Measurements from ENCODE around the gene B3GNT9. TPM values are rescaled to one million over a fixed set of nuclear protein-coding genes. Genes with fewer than 3 reads are reported as not detected.
"Not testable (repeated sequence)": the region's sequence is repeated elsewhere in the genome, so short reads cannot be mapped to it uniquely, and the experiment has no call there.

The B3GNT9 gene
- total RNA-seq, 2 experiments from 2014 or later = 2.0 to 2.1 TPM

GRCh38 chr16:67148656-67149275 is 2.0 kb downstream of the B3GNT9 start:
- POLR2A ChIA-PET = no interaction called here
- CTCF ChIA-PET = interaction anchor here (0.6 kb wide), 1 partner anchor 21 kb away, joined by 3 read pairs; the partner anchor contains the start of gene NOL3

- CTCF ChIA-PET = no interaction called here
- POLR2A ChIA-PET = no interaction called here
Observed at GRCh38 chr16:67148221-67148620, 2.6 kb downstream of the B3GNT9 start.

DNA sequence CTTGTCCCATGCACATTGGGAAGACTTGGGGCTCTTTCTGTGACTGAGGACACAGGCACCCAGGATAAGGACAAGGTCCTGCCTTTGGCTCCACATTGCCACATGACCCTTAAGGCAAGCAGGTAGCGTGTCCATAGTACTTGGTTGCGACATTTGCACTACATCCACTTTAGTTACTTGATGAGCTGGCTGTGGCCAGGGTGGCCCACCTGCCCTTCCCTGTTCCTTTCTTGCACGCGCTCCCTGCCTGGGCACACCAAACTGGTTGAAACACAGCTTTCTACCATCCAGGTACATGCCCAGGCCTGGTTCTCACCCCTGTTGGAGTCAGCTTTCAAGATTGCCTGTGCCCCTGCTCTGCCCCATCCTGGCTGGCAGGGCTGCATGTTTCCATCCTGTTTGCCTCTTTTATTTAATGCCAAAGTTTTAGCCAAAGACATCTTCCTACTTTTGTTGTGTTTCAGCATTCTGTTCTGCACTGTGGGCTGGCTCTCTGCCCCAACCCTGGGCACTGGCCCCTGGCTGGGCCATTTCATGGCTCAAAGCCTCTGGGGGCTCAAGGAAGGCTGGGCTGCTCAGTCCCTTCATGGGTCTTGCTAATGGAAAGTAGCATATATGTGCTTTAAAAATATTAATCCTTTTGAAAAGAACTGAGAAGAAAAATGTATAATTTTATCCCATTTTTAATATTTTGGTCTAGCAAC is 3.2 kb downstream of the B3GNT9 start:
- CTCF ChIA-PET = interaction anchor here (0.9 kb wide), 1 partner anchor 134 kb away, joined by 3 read pairs; no protein-coding TSS in a partner anchor
- POLR2A ChIA-PET = no interaction called here

GRCh38 chr16:67146523-67147357 is 4.1 kb downstream of the B3GNT9 start:
- CTCF ChIA-PET = interaction anchor here (0.9 kb wide), 1 partner anchor 133 kb away, joined by 3 read pairs; no protein-coding TSS in a partner anchor
- POLR2A ChIA-PET = no interaction called here

GRCh38 chr16:67145746-67146145 is 5.1 kb downstream of the B3GNT9 start:
- CTCF ChIA-PET = interaction anchor here (1.6 kb wide), 1 partner anchor 9 kb away, joined by 5 read pairs; no protein-coding TSS in a partner anchor
- POLR2A ChIA-PET = no interaction called here

DNA sequence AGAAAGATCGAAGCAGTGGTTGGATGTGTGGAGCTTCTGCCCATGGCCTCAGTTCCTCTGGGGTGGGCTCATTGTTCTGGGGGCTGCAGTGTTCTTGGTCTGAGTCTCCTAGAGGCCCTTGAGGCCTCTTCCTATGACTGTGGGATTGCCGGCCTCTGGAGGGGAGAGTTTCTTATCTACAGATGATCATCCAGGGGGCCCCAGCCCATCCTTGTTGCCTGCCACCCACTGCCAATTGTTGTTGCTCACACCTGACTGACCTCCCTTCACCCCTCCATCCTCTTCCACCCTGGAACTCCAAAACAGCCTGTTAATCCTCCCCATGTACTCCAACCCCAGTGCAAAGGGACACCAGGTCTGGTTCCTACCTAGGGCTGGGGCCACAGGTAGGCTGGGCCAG is 5.9 kb downstream of the B3GNT9 start:
- ChIA-PET CTCF (interaction anchor here (1.6 kb wide), 1 partner anchor 10 kb away, joined by 5 read pairs; no protein-coding TSS in a partner anchor), POLR2A (no interaction called here)

GRCh38 chr16:67142342-67142741 is 8.5 kb downstream of the B3GNT9 start:
- POLR2A ChIA-PET = no interaction called here
- CTCF ChIA-PET = interaction anchor here (1.6 kb wide), 1 partner anchor 13 kb away, joined by 8 read pairs; no protein-coding TSS in a partner anchor

DNA sequence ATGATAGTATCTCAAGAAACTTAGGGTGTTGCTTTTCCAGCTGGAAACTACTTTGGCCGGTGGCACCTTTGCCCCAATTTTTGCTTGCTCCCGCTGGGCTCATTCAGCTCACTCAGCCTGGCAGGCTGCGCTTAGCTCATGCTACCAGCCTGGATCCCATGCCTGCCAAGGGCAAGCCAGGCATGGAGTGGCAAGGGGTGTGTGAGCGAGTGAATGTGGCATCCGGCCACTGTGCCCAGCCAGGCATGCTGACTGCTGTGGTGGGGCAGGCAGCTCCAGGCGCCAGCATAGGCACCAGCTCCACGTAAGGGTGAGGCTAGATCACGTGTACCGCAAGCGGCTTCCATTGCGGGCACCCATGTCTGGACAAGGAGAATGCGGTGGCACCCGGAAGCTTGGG is 9.4 kb downstream of the B3GNT9 start:
- CTCF ChIA-PET = interaction anchor here (1.1 to 1.6 kb wide), 3 partner anchors 11 to 16 kb away, joined by 4 to 8 read pairs (median 4); no protein-coding TSS in a partner anchor

GRCh38 chr16:67137605-67138004 is 13.2 kb downstream of the B3GNT9 start:
- POLR2A ChIA-PET = no interaction called here
- CTCF ChIA-PET = interaction anchor here (1.7 to 2.8 kb wide), 2 partner anchors 14 to 18 kb away, joined by 3 to 7 read pairs; partner anchors contain the start of gene B3GNT9

More for the DNA sequence above, 9.4 kb downstream of the B3GNT9 start:
- POLR2A ChIA-PET = no interaction called here

- ChIA-PET POLR2A (no interaction called here), CTCF (interaction anchor here (1.1 to 1.7 kb wide), 2 partner anchors 10 to 51 kb away, joined by 3 to 4 read pairs; no protein-coding TSS in a partner anchor)
Observed at GRCh38 chr16:67129422-67129821, 21.4 kb downstream of the B3GNT9 start.

DNA sequence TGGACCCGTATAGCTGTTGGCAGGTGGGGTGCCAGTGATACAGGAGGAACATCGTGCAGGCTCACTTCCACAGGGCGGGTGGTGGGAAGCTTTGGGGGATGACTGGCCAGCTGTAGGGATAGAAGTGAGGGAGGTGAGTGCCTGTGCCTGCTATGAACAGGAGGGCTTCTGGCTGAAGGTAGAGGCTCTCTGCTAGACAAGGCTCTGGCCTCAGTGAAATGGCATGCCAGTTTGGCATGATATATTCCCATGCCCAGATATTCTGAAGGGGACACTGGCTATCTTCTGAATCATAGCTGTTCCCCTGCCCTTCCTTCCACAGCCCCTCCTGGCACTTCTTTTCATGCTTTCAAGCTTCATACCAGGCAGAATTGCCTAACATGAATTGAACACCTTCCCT is 21.9 kb downstream of the B3GNT9 start:
- ChIA-PET CTCF (interaction anchor here (1.7 kb wide), 1 partner anchor 11 kb away, joined by 4 read pairs; no protein-coding TSS in a partner anchor), POLR2A (no interaction called here)

GRCh38 chr16:67128417-67128816 is 22.4 kb downstream of the B3GNT9 start:
- POLR2A ChIA-PET = no interaction called here
- CTCF ChIA-PET = no interaction called here

DNA sequence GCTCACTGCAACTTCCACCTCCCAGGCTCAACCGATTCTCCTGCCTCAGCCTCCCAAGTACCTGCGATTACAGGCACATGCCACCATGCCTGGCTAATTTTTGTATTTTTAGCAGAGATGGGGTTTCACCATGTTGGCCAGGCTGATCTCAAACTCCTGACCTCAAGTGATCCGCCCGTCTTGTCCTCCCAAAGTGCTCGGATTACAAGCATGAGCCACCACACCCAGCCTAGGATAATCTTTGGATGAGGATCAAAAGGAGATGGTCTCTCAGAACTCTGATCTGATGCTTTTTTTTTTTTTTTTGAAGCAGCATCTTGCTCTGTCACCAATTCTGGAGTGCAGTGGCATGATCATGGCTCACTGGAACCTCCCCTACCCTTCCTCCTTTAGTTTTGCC is 28.0 kb downstream of the B3GNT9 start:
- POLR2A ChIA-PET, CTCF ChIA-PET: not testable (repeated sequence)

DNA sequence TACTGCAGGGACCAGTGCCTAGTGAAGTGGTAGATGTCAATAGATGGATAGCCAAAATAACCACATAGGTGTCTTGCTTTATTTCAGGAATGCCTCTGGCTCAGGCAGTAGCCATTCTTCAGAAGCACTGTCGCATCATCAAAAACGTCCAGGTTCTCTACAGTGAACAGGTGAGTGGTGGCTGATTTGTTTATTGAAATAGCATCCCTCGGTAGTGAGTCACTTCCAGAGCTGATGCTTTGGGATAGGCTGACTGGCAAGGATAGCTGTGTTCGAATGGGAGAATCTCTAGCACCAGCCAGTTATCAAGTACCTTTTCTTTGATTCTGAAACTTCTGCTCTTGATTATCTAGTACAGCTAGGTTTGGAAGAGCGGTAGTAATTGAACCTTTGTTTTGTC is 30.8 kb downstream of the B3GNT9 start:
- ChIA-PET CTCF (no interaction called here), POLR2A (no interaction called here)

DNA sequence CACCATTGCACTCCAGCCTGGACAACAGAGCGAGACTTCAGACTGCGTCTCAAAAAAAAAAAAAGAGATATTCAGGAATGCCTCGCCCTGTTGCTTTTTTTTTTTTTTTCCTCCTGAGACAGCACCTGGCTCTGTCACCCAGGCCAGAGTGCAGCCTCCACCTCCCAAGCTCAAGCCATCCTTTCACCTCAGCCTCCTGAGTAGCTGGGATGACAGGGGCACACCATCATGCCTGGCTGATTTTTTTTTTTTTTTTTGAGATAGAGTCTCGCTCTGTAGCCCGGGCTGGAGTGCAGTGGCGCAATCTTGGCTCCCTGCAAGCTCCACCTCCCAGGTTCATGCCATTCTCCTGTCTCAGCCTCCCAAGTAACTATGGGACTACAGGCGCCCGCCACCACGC is 33.1 kb downstream of the B3GNT9 start:
- ChIA-PET CTCF (interaction anchor here (0.7 to 2.0 kb wide), 7 partner anchors 37 to 700 kb away, joined by 3 to 7 read pairs (median 3); no protein-coding TSS in a partner anchor), POLR2A (interaction anchor here (0.7 kb wide), 1 partner anchor 157 kb away, joined by 5 read pairs; the partner anchor contains the start of gene CES3)

- ChIA-PET POLR2A (no interaction called here), CTCF (interaction anchor here (0.6 to 2.0 kb wide), 3 partner anchors 39 to 116 kb away, joined by 3 to 7 read pairs (median 3); no protein-coding TSS in a partner anchor)
Observed at GRCh38 chr16:67116388-67117311, 34.1 kb downstream of the B3GNT9 start.

- CTCF ChIA-PET = interaction anchor here (0.6 to 2.0 kb wide), 2 partner anchors 40 to 288 kb away, joined by 3 to 7 read pairs; no protein-coding TSS in a partner anchor
- POLR2A ChIA-PET = no interaction called here
Observed at GRCh38 chr16:67115639-67116038, 35.2 kb downstream of the B3GNT9 start.

GRCh38 chr16:67114793-67115192 is 36.0 kb downstream of the B3GNT9 start:
- ChIA-PET POLR2A (no interaction called here), CTCF (interaction anchor here (1.5 kb wide), 1 partner anchor 40 kb away, joined by 5 read pairs; no protein-coding TSS in a partner anchor)

Measured in activated CD8-positive, alpha-beta memory T cell treated with anti-CD3 and anti-CD28 coated beads for 36 hours (primary cell).